GF-D8 (cell line): ENCODE measurements around the gene CCN6.
"Not testable (repeated sequence)": the region's sequence is repeated elsewhere in the genome, so short reads cannot be mapped to it uniquely, and the experiment has no call there.

Experiments used
- DNase-seq: peaks from one replicate; lab custom pipeline; 2025; lab: John Stamatoyannopoulos, UW

CCN6 gene

GRCh38 chr6:112030206-112030960, 23.5 kb upstream of the CCN6 start:
- no peak for DNase-seq

DNA sequence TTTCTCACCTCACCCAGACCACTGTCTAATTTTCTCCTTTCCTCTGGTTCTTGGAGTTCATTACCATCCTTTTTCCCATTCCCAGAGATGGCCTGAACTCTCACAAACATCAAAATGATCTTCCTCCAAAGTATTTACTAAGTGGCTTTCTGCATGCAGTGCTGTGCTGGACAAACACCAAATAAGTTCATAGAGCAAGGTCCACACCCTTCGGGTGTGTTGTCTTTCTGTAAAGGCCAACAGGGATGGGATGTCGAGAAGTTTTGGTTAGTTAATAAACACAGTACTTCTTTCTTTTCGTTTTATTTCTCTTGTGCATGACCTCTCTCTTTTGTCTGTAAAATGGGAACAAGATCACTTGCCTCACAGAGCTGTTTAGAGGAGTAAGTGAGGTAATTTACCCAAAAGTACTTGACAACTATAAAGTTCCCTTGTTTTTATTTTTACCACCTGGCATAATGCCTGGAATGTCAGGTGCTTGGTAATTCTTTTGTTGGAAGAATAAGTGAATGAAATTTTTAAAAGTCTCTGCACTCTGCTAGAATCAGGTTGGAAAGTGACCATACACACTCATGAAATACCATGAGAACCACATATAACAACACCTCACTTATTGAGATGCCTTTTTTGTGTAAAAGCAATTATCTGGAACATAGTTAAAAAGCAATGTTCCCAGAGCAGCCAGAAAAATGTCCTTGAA, 22.8 kb upstream of the CCN6 start:
- no peak for DNase-seq

- DNase-seq = no peak
These were observed 21.9 kb upstream of the CCN6 start for GRCh38 chr6:112031960-112032359.

DNA sequence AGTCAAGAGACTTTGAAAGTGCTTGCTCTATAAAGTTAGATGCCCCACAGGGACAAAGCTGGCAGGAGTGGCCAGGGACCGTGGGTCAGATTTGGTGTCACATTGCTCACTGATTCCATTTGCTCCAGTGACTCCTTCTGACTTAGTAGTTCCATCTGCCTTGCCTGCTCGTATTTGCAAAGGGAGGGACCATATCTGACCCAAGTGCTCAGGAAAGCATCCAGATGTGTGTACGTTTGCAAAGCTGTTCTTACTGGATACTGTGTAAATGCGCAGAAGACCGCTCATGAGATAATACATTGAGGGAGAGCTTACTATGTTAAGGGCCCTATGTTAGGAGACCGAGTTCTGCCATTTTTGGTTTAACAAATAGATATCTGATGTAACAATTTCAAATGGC, 21.2 kb upstream of the CCN6 start:
- DNase-seq = no peak

GRCh38 chr6:112033791-112034615, 19.9 kb upstream of the CCN6 start:
- DNase-seq = no peak

DNA sequence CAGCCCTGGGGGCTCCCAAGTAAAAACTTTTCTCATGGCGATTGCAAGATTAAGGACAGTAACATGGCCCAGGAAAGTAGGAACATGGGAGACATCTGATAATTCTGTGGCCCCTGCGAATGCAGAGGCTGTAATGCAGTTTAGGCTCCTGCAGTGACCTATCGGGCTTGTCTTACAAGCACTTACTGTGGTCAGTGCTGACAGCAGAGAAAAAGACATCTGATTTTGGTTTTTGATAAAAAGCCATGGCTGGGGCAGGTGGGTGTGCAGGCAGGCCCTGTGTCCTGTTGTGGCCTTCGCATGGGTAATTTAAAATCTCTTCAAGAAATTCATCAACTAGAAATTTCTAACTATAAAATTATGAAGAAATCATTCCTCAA, 19.3 kb upstream of the CCN6 start:
- no peak for DNase-seq

GRCh38 chr6:112036088-112036637, 17.7 kb upstream of the CCN6 start:
- no peak for DNase-seq

GRCh38 chr6:112037783-112038216, 16.1 kb upstream of the CCN6 start:
- DNase-seq = no peak

- no peak for DNase-seq
These were observed 15.6 kb upstream of the CCN6 start for GRCh38 chr6:112038268-112038667.

DNA sequence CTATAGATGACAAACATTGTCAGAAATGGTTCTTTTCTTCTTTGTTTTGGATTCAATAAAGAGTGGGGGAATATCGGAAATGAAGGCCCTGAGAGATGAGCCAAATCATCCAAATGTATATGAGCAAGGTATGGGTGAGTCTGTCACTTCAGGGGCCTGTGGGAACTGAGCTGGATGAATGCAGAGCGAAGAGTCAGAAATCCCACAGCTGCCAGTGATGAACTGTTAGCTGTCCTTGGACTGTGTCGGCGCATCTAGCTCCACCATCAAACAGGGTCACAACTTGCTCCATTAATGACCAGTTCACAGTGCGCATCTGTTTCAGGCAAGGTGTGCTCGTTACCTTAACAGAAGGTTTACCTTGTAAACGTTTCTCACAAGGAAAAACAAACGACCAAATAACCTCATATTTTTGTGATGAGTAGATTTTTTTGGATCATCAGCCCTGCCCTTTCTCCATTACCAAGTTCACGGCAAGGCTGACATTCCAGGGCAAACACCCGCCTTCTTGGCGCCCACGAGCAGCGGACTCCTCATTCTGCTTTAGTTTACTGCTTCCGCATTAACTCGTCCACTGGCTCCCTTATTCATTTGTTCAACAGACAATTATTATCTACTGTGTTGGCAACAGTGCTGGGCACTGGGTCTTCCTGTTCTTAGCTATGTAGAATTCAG, 15.0 kb upstream of the CCN6 start:
- no peak for DNase-seq

DNA sequence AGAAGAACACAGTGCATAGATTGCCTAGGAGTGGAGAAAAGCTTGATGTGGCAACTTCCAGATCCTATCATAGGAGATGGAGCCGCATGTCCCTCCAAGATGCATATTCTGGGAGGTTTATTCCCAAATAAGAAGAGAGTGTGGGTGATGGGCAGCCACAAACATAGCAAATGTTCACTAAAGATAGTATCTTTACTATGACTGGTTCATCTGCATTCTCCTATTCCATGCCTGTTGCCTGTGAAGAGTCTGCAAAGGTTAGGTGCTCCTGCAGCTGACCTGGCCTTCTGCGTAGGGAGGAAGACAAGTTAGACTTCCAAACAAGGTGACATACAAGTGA, 14.5 kb upstream of the CCN6 start:
- no peak for DNase-seq

- no peak for DNase-seq
These were observed 12.9 kb upstream of the CCN6 start for GRCh38 chr6:112040956-112041355.

DNA sequence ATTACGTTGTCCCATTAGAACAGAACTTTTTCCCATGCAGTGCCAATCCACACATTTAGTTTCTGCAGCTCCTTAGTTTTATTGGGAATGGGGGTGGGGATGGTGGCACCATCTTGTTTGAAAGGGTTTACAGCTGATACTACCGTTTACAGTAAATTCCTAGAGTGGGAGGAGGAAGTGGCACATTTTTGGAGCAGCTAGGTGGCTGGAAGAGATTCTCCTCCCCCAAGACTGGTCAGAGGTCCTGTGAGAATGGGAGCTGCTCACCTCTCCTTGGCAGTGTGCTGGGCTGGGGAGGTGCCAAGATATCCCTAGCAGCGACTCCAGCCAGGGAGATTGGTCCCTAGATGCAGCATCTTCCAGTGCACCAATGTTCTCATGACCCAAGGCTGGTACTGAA, 12.4 kb upstream of the CCN6 start:
- DNase-seq = no peak

- peak; percentile 6 for DNase-seq
These were observed 10.6 kb upstream of the CCN6 start for GRCh38 chr6:112043032-112044007.

- no peak for DNase-seq
These were observed 9.7 kb upstream of the CCN6 start for GRCh38 chr6:112044196-112044595.

DNA sequence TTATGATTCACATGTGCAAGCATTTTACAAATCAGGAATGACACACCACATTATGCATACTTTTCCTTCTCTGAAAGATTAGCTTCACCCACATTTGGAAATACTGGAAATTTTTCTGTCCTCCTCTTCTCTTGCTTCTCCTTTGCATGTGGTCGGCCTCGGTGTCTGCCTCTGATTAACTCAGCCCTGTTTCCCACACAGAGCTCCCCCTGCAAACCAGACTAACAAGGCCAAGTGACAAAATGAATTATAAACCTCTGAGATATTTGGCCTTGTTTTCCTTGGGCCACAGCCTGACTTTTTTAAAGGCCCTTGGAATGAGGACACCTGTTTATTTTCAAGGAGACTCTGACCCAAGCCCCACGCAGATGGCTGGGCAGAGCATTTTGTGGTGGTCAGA, 9.0 kb upstream of the CCN6 start:
- DNase-seq = no peak

GRCh38 chr6:112047523-112047922, 6.4 kb upstream of the CCN6 start:
- DNase-seq = not testable (repeated sequence)

DNA sequence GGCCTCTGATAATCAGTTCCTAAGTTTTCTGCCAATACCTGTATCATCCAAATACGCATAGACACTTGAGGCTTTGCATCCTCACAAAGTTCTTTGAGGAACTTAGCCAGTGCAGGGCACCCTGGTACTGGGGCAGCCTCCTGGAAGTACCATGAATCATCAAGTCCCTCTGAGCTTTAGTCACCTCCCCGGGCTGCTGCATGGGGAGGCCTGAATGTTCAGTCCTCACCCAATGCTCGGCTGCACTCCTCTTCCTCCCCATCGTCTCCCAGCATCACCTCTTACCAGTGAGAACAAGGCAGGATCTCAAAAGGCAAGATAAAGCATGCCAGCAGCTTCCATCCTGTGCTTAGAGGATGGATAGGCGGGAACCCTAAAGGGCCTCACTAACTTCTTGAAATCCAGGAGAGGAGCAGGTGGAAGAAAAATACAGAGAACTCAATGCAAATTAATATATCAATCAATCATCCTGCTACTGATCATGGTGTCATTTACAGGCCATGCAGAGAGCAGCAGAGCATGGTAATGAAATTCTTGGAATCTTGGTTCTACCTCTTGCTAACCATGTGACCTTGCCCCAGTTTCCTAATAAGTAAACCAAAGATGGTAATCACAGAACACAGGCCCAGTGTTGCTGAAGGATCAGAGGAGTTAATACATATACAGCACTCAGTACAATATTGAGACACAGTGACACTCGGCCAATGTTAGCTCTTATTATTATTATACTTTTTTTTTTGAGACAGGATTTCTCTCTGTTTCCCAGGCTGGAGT, 4.7 kb upstream of the CCN6 start:
- DNase-seq = no peak

DNA sequence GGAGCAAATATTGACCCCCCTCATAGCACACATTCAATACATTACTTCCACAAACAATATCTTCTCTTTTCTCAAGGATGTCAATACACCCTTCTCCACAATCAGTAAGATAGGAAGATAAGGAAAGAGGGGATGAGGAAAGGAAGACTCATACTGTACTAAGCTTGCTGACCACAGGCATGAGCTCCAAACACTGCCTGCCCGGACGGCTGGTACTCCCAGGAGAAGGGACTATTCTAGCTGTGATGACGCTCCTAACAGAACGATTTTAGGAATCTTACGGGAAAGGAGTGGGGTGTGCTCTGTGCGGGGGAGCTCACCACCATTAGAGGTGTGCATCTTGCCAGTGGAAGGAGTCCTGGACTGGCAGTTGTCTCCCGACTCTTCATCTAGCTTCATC, 3.9 kb upstream of the CCN6 start:
- DNase-seq = no peak

GRCh38 chr6:112050429-112050828, 3.5 kb upstream of the CCN6 start:
- DNase-seq = no peak
